PC-3 (cell line): ENCODE data around the gene NOXA1.

ENCODE experiments used
- EZH2 ChIP-seq: fragments of 300-600 bp; sonication (generic); IDR thresholded peaks from one replicate; pipeline ENCODE4 v1.6.1; 2017; ENCODE audit warnings: antibody characterized with exemption, mild to moderate bottlenecking, low read length; ENCODE audit not compliant: unreplicated experiment
- TF ChIP-seq, protein P1 (sequence below): fragments of 300-600 bp; sonication (generic); conservative IDR thresholded peaks from 2 replicates; pipeline ENCODE4 v1.5.1; 2017; ENCODE audit warnings: antibody characterized with exemption, low read depth, mild to moderate bottlenecking, low read length

GRCh38 chr9:137421838-137422603 lies 1.2 kb upstream of the NOXA1 start:
- TF ChIP-seq, protein P1, sequence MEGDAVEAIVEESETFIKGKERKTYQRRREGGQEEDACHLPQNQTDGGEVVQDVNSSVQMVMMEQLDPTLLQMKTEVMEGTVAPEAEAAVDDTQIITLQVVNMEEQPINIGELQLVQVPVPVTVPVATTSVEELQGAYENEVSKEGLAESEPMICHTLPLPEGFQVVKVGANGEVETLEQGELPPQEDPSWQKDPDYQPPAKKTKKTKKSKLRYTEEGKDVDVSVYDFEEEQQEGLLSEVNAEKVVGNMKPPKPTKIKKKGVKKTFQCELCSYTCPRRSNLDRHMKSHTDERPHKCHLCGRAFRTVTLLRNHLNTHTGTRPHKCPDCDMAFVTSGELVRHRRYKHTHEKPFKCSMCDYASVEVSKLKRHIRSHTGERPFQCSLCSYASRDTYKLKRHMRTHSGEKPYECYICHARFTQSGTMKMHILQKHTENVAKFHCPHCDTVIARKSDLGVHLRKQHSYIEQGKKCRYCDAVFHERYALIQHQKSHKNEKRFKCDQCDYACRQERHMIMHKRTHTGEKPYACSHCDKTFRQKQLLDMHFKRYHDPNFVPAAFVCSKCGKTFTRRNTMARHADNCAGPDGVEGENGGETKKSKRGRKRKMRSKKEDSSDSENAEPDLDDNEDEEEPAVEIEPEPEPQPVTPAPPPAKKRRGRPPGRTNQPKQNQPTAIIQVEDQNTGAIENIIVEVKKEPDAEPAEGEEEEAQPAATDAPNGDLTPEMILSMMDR = no peak
- TF ChIP-seq EZH2 = no peak
